SKM-1 treated with dmso at 0.1 percent for 144 hours (cell line): ENCODE results near the gene RTRAF.
A peak's percentile ranks its signal among the peaks of the same experiment; 100 is the strongest.

ENCODE experiments used
- DNase-seq: peaks from one replicate; lab custom pipeline; 2025; ENCODE audit not compliant: unreplicated experiment; lab: John Stamatoyannopoulos, UW

Gene RTRAF

GRCh38 chr14:51993285-51993920 is 4.1 kb downstream of the RTRAF start:
- no peak for DNase-seq

GRCh38 chr14:51996148-51996746 is 6.9 kb downstream of the RTRAF start:
- peak; percentile 4 for DNase-seq

GRCh38 chr14:51998348-51998747 is 9.0 kb downstream of the RTRAF start:
- DNase-seq, result no peak

- no peak for DNase-seq
These were observed 9.7 kb downstream of the RTRAF start for GRCh38 chr14:51999084-51999483.

- no peak for DNase-seq
These were observed 10.8 kb downstream of the RTRAF start for GRCh38 chr14:52000019-52000582.

GRCh38 chr14:52000696-52001095 is 11.3 kb downstream of the RTRAF start:
- no peak for DNase-seq

GRCh38 chr14:52002542-52002941 is 13.2 kb downstream of the RTRAF start:
- DNase-seq, result no peak

GRCh38 chr14:52003324-52003723 is 14.0 kb downstream of the RTRAF start:
- no peak for DNase-seq

- DNase-seq, result no peak
These were observed 16.3 kb downstream of the RTRAF start for GRCh38 chr14:52005625-52006024.

- DNase-seq, result no peak
These were observed 17.0 kb downstream of the RTRAF start for GRCh38 chr14:52006361-52006760.

- no peak for DNase-seq
These were observed 17.9 kb downstream of the RTRAF start for GRCh38 chr14:52007211-52007610.

GRCh38 chr14:52007637-52008036 is 18.3 kb downstream of the RTRAF start:
- no peak for DNase-seq

GRCh38 chr14:52008136-52008535 is 18.8 kb downstream of the RTRAF start:
- no peak for DNase-seq

GRCh38 chr14:52010173-52010693 is 20.9 kb downstream of the RTRAF start:
- no peak for DNase-seq

GRCh38 chr14:52011523-52011922 is 22.2 kb downstream of the RTRAF start:
- no peak for DNase-seq

- no peak for DNase-seq
These were observed 23.3 kb downstream of the RTRAF start for GRCh38 chr14:52012635-52013034.

GRCh38 chr14:52013984-52014600 is 24.7 kb downstream of the RTRAF start:
- no peak for DNase-seq

- DNase-seq, result no peak
These were observed 25.4 kb downstream of the RTRAF start for GRCh38 chr14:52014601-52015267.

- DNase-seq, result no peak
These were observed 26.2 kb downstream of the RTRAF start for GRCh38 chr14:52015411-52016030.

GRCh38 chr14:52018252-52018651 is 28.9 kb downstream of the RTRAF start:
- DNase-seq, result no peak

- DNase-seq, result no peak
These were observed 29.6 kb downstream of the RTRAF start for GRCh38 chr14:52018970-52019369.
